D721Med (cell line): ENCODE data around the gene FBXL2.

Experiments used
- DNase-seq: peaks from one replicate; pipeline ENCODE4 v3.0.0; 2011; ENCODE audit warnings: low spot score; ENCODE audit not compliant: insufficient read length
- FAIRE-seq: peaks from 2 replicates; lab custom pipeline; 2011; peaks lifted over from hg19 to GRCh38; lab: Jason Lieb, UNC
- TF ChIP-seq, protein P1 (sequence below): IDR thresholded peaks from 2 replicates; pipeline ENCODE4 v1.5.1; 2012; ENCODE audit warnings: mild to moderate bottlenecking, control low read depth; ENCODE audit not compliant: insufficient read depth; ENCODE audit errors: missing control alignments

The FBXL2 gene

GRCh38 chr3:33364060-33364459 lies 86.8 kb downstream of the FBXL2 start:
- DNase-seq, result no peak
- TF ChIP-seq, protein P1, sequence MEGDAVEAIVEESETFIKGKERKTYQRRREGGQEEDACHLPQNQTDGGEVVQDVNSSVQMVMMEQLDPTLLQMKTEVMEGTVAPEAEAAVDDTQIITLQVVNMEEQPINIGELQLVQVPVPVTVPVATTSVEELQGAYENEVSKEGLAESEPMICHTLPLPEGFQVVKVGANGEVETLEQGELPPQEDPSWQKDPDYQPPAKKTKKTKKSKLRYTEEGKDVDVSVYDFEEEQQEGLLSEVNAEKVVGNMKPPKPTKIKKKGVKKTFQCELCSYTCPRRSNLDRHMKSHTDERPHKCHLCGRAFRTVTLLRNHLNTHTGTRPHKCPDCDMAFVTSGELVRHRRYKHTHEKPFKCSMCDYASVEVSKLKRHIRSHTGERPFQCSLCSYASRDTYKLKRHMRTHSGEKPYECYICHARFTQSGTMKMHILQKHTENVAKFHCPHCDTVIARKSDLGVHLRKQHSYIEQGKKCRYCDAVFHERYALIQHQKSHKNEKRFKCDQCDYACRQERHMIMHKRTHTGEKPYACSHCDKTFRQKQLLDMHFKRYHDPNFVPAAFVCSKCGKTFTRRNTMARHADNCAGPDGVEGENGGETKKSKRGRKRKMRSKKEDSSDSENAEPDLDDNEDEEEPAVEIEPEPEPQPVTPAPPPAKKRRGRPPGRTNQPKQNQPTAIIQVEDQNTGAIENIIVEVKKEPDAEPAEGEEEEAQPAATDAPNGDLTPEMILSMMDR, result no peak
- no peak for FAIRE-seq

DNA sequence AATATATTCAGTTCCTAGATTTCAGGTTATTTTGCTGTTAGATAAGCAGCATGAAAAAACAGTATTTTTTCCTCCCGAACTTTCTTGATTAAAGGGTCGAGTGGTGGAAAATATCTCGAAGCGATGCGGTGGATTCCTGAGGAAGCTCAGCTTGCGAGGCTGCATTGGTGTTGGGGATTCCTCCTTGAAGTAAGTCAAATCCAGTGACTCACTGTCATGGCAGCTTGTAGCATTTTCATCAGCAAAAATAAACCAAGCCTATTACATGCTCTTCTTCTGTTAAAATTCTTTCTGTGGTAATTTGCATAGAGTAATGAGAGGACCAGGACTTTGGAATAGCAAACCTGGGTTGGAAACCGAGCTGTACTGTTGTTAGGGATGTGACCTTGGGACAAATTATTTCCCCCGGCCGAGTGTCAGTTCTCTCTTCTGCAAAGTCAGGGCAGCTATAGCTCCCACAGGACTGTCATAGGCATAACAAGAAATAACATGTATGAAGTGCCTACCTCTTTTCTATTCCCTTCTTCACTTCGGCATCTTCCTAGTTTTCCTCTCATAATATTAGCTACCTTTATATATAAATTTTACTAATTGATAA lies 87.4 kb downstream of the FBXL2 start:
- FAIRE-seq, result no peak
- TF ChIP-seq, protein P1, result no peak
- DNase-seq, result no peak

- DNase-seq, result no peak
- TF ChIP-seq, protein P1, result peak; percentile 93
- no peak for FAIRE-seq
Measured at GRCh38 chr3:33372218-33373081, 95.2 kb downstream of the FBXL2 start.

GRCh38 chr3:33373082-33373437 lies 95.8 kb downstream of the FBXL2 start:
- peak; percentile 84 for FAIRE-seq
- TF ChIP-seq, protein P1, result no peak
- DNase-seq, result no peak

DNA sequence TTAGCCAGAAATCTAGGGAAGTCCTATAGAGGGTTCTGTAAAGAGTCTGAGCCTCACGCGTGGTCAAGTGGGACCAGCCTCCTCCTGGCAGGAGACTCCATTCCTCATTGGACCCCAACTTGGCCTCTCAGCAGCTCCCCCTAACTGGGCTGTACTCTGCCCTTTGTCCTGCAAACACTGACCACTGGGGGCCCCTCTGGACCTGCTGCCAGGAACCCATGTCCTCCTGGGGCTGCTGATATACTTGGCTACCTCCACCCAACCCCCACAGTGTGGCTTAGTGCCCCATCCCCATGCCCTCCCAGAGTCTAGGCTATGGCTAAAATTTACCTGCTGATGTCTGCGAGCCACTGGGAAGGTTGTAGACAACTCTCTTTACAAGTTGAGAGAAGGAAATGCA lies 100.2 kb downstream of the FBXL2 start:
- DNase-seq (no peak), FAIRE-seq (no peak)
- TF ChIP-seq, protein P1, result no peak

GRCh38 chr3:33377931-33378330 lies 100.7 kb downstream of the FBXL2 start:
- DNase-seq (no peak), FAIRE-seq (no peak)
- TF ChIP-seq, protein P1, result no peak

DNA sequence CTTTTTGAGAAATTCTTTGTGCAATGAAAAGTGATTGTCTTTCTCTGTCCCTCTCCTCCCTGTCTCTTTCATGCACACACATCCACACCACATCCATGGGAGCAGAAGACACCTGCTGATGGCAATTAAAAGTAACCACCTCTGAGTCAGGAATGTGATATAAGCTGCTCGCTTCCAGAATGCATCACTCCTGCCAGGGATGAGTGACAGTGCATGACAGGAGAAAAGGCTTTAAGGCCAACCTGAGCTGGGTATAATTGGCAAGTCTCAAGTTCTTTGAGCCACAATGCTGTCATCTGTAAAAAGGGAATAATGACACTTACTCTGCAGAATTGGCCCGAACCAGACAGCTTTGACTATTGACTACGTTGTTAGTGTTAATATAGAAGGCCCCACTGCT lies 103.4 kb downstream of the FBXL2 start:
- TF ChIP-seq, protein P1, result no peak
- DNase-seq, result no peak
- no peak for FAIRE-seq
